DND-41 (cell line): ENCODE results near the gene SLC35F4.

Source experiments
- CTCF ChIP-seq: IDR thresholded peaks from 2 replicates; pipeline ENCODE4 v1.5.1; 2012; ENCODE audit warnings: borderline replicate concordance, low read length, moderate library complexity, mild to moderate bottlenecking; ENCODE audit not compliant: poor library complexity, severe bottlenecking; ENCODE audit errors: extremely low read depth
- EZH2 ChIP-seq: IDR thresholded peaks from 3 replicates; pipeline ENCODE4 v1.6.1; 2012; ENCODE audit warnings: borderline replicate concordance, low read depth, mild to moderate bottlenecking, moderate library complexity, low read length, inconsistent platforms; ENCODE audit not compliant: severe bottlenecking

- TF ChIP-seq CTCF (no peak), EZH2 (no peak)
Observed at GRCh38 chr14:57704763-57705162, 161.1 kb downstream of the SLC35F4 start.
